Mesodermal cell (in vitro differentiated cells): ENCODE results near the gene SPPL2C.

Experiments
- H3K27ac ChIP-seq: 2 replicates; pipeline ENCODE4 v1.7.0; 2013; ENCODE audit warnings: mild to moderate bottlenecking, low read depth, low read length, moderate library complexity; ENCODE audit not compliant: severe bottlenecking
- H3K36me3 ChIP-seq: 2 replicates; pipeline ENCODE4 v1.7.1; 2013; ENCODE audit warnings: mild to moderate bottlenecking, low read length, moderate library complexity; ENCODE audit not compliant: control insufficient read depth, insufficient read depth
- H3K4me1 ChIP-seq: one replicate; pipeline ENCODE4 v1.7.1; 2013; ENCODE audit warnings: mild to moderate bottlenecking, low read length; ENCODE audit not compliant: insufficient read depth, control insufficient read depth, poor library complexity, severe bottlenecking
- H3K4me3 ChIP-seq: 2 replicates; pipeline ENCODE4 v1.7.0; 2013; ENCODE audit warnings: low read length, control low read depth, mild to moderate bottlenecking; ENCODE audit not compliant: insufficient read depth, poor library complexity, severe bottlenecking; ENCODE audit errors: extremely low read depth
- H3K9me3 ChIP-seq: 2 replicates; pipeline ENCODE4 v1.7.1; 2013; ENCODE audit warnings: mild to moderate bottlenecking, low read length, moderate library complexity; ENCODE audit not compliant: control insufficient read depth
- WGBS, 2 experiments: methylation state at CpG; one replicate each; pipeline ENCODE4 v1.1.5; 2013; ENCODE audit warnings: missing lambda C conversion rate in 2 of 2; ENCODE audit not compliant: insufficient coverage in 2 of 2; 5-methylcytosine and 5-hydroxymethylcytosine counted together

Gene SPPL2C

DNA sequence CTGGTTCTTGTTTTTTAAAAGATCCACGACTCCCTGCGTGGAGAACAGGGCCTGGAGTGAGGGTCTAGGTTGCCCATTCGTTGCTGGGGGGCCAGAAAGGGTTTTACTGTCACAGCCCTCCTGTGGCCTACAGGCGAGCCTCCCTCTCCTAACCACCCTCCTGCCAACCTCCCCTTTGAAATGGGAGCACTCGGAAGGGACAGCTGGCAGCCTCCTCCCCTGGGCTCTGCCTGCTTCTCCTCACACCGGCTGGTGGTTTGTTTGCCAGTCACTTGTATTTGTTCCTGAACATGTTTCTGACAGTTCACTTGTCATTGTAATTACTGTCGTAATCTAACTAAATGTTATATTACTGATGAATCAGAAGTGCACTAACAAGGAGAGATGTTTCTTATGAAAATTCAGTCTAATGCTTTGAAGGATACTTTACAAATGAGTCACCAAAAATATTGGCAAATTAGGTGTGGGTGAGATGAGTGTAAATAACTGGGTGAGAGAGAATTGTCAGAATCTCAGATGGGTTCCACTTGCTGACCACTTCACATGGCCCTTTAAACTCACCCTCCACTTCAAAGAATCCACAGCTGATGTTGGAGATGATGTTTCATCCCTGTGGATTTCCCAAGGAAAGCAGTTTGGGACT, 2.7 kb upstream of the SPPL2C start:
- no peaks in the 10 kb centered on the region for H3K4me1 ChIP-seq
- WGBS, 2 experiments, result 62 to 71% methylated on average over 3 to 5 of the region's 7 CpGs
- no peaks in the 10 kb centered on the region for H3K9me3 ChIP-seq
- H3K4me3 ChIP-seq, result no peak overlapping the region
- H3K27ac ChIP-seq, result no peak overlapping the region
- no peaks in the 10 kb centered on the region for H3K36me3 ChIP-seq

GRCh38 chr17:45843722-45844121, 959 bp upstream of the SPPL2C start:
- Histone ChIP-seq H3K27ac (no peak overlapping the region), H3K4me3 (no peak overlapping the region), H3K36me3 (no peaks in the 10 kb centered on the region), H3K4me1 (no peaks in the 10 kb centered on the region), H3K9me3 (no peaks in the 10 kb centered on the region)
- 97 to 100% methylated on average over 3 of the region's 4 CpGs for WGBS, 2 experiments

GRCh38 chr17:45845376-45846185, 900 bp downstream of the SPPL2C start:
- WGBS, 2 experiments, result 87 to 92% methylated on average over 35 of the region's 35 CpGs
- H3K9me3 ChIP-seq, result no peaks in the 10 kb centered on the region
- H3K4me3 ChIP-seq, result no peak overlapping the region
- H3K36me3 ChIP-seq, result no peaks in the 10 kb centered on the region
- H3K4me1 ChIP-seq, result no peaks in the 10 kb centered on the region
- H3K27ac ChIP-seq, result no peak overlapping the region

GRCh38 chr17:45846223-45846622, 1.5 kb downstream of the SPPL2C start:
- H3K36me3 ChIP-seq, result no peaks in the 10 kb centered on the region
- H3K4me1 ChIP-seq, result no peaks in the 10 kb centered on the region
- 93 to 95% methylated on average over 9 to 10 of the region's 10 CpGs for WGBS, 2 experiments
- H3K27ac ChIP-seq, result no peak overlapping the region
- H3K4me3 ChIP-seq, result no peak overlapping the region
- H3K9me3 ChIP-seq, result no peaks in the 10 kb centered on the region

DNA sequence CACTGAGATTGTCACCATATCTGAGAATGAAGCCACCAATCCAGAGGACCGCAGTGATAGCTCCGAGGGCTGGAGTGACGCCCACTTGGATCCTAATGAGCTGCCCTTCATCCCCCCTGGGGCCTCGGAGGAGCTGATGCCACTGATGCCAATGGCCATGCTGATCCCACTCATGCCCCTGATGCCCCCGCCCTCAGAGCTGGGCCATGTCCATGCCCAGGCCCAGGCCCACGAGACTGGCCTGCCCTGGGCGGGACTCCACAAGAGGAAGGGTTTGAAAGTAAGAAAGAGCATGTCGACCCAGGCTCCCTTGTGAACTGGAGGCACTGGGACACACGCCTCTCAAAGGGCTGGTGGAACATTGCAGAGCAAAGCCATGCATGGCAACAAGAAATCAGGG, 2.0 kb downstream of the SPPL2C start:
- no peak overlapping the region for H3K4me3 ChIP-seq
- no peaks in the 10 kb centered on the region for H3K36me3 ChIP-seq
- H3K27ac ChIP-seq, result no peak overlapping the region
- WGBS, 2 experiments, result 85 to 86% methylated on average over 9 of the region's 9 CpGs
- H3K9me3 ChIP-seq, result no peaks in the 10 kb centered on the region
- H3K4me1 ChIP-seq, result no peaks in the 10 kb centered on the region

DNA sequence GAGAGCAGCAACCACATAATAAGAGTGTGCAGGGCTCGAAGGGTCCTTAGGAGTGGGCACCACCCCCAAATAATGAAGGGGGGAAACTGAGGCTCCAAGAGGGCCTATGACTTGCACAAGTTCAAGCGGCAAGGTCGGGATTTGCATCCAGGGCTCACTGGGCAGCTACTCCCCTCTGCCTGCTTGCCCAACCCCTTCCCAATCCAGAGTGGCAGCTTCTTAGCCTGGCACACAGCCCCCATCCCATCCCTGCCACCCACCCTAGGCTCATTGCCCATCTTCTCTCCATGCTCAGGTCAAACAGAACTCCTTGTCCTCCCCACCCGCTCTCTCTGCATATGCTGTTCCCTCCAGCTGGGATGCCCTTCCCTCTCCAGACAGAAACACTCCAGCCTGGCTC, 2.4 kb downstream of the SPPL2C start:
- no peaks in the 10 kb centered on the region for H3K9me3 ChIP-seq
- no peak overlapping the region for H3K27ac ChIP-seq
- WGBS, 2 experiments, result 89 to 95% methylated on average over 4 of the region's 4 CpGs
- no peaks in the 10 kb centered on the region for H3K4me1 ChIP-seq
- H3K4me3 ChIP-seq, result no peak overlapping the region
- H3K36me3 ChIP-seq, result no peaks in the 10 kb centered on the region

- Histone ChIP-seq H3K4me3 (no peak overlapping the region), H3K9me3 (no peaks in the 10 kb centered on the region), H3K27ac (no peak overlapping the region), H3K36me3 (no peaks in the 10 kb centered on the region), H3K4me1 (no peaks in the 10 kb centered on the region)
- 60 to 77% methylated on average over 1 to 2 of the region's 5 CpGs for WGBS, 2 experiments
Observed at GRCh38 chr17:45847747-45848146, 3.1 kb downstream of the SPPL2C start.

- WGBS, 2 experiments, result 94 to 95% methylated on average over 6 to 9 of the region's 9 CpGs
- H3K9me3 ChIP-seq, result no peaks in the 10 kb centered on the region
- H3K36me3 ChIP-seq, result no peaks in the 10 kb centered on the region
- no peaks in the 10 kb centered on the region for H3K4me1 ChIP-seq
- no peak overlapping the region for H3K4me3 ChIP-seq
- no peak overlapping the region for H3K27ac ChIP-seq
Observed at GRCh38 chr17:45848405-45848804, 3.7 kb downstream of the SPPL2C start.

DNA sequence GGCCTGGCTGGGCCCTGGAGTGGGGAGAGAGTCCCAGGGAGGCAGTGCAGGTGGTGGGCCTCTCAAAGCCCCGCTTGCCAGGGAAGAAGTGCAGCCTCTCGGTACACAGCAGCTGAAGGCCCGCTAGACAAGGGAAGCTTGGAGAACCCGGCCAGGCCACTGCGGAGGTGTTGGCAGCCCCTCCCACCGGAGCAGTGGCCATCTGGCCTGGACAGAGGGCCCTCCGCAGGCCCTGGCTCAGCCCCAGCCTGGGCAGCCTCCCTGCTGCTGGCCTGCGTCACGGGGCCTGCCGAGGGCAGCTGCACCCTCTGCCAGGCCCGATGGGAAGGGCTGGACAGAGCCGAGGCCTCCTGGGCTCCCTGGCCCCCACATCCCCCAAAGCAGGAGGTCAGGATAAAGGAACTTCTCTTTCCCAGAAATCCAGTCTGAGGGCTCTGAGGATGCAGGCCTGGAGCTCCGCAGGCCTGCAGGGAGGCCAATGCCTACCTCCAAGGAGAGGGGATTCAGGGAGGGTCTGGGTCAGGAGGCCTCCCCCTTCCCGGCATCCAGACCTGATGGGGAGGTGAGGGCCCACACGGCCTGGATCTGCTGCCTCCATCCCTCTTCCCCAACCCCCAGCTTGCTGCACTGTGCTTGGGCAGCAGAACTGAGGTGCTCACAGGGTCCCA, 4.3 kb downstream of the SPPL2C start:
- H3K4me3 ChIP-seq, result no peak overlapping the region
- no peak overlapping the region for H3K27ac ChIP-seq
- H3K9me3 ChIP-seq, result no peaks in the 10 kb centered on the region
- no peaks in the 10 kb centered on the region for H3K36me3 ChIP-seq
- no peaks in the 10 kb centered on the region for H3K4me1 ChIP-seq
- 81% methylated on average over 12 to 13 of the region's 15 CpGs for WGBS, 2 experiments

DNA sequence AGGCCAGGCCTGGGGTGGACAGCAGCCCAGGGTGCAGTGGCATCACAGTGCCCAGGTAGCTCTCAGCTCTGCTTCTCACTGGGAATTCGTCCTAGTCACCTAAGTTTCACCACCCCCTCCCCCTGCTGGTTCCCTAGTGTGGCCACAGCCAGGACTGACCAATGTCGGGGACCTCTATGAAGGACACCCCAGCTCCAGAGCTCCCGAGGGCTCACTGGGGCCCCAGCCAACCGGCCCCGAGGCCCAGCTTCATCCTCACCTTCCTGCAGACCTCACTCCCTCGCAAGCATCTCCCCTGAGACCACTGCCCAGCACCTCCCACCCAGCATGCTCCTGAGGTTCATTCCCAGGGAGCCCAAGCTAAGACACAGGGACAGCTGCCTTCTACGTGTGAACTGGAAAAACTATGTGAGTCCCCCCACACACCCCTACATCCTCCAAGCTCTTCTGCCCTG, 4.9 kb downstream of the SPPL2C start:
- Histone ChIP-seq H3K27ac (no peak overlapping the region), H3K36me3 (no peaks in the 10 kb centered on the region), H3K4me1 (no peaks in the 10 kb centered on the region), H3K4me3 (no peak overlapping the region), H3K9me3 (no peaks in the 10 kb centered on the region)
- 68 to 94% methylated on average over 3 to 6 of the region's 7 CpGs for WGBS, 2 experiments
